Neuronal stem cell (in vitro differentiated cells): ENCODE measurements around the gene ELK4.

Experiments
- DNase-seq: peaks from one replicate; pipeline ENCODE4 v3.0.0-alpha.2; 2013; ENCODE audit warnings: low spot score
- H2AFZ ChIP-seq: one replicate; pipeline ENCODE4 v1.6.1; 2013; ENCODE audit warnings: mild to moderate bottlenecking, low read length, inconsistent platforms
- H2AK5ac ChIP-seq: 2 replicates; pipeline ENCODE4 v1.6.1; 2013; ENCODE audit warnings: low read depth, mild to moderate bottlenecking, inconsistent platforms, low read length, moderate library complexity, mixed read lengths
- H2BK120ac ChIP-seq: 2 replicates; pipeline ENCODE4 v1.6.1; 2013; ENCODE audit warnings: low read depth, mild to moderate bottlenecking, inconsistent platforms, low read length, moderate library complexity, mixed read lengths
- H2BK12ac ChIP-seq: one replicate; pipeline ENCODE4 v1.6.1; 2013; ENCODE audit warnings: low read length, inconsistent platforms
- H2BK15ac ChIP-seq: 2 replicates; pipeline ENCODE4 v1.6.1; 2013; ENCODE audit warnings: mild to moderate bottlenecking, low read length, inconsistent platforms, mixed read lengths
- H2BK5ac ChIP-seq: one replicate; pipeline ENCODE4 v1.6.1; 2013; ENCODE audit warnings: inconsistent platforms, mild to moderate bottlenecking, low read length, moderate library complexity
- H3K14ac ChIP-seq: one replicate; pipeline ENCODE4 v1.6.1; 2013; ENCODE audit warnings: low read length, inconsistent platforms
- H3K18ac ChIP-seq: 2 replicates; pipeline ENCODE4 v1.6.1; 2013; ENCODE audit warnings: low read length, inconsistent platforms
- H3K23ac ChIP-seq: 2 replicates; pipeline ENCODE4 v1.6.1; 2013; ENCODE audit warnings: low read depth, mild to moderate bottlenecking, mixed read lengths, low read length, inconsistent platforms; ENCODE audit not compliant: poor library complexity
- H3K27ac ChIP-seq: replicated peaks from 3 replicates; pipeline ENCODE4 v1.5.1; 2013; ENCODE audit warnings: low read length, inconsistent platforms
- H3K27me3 ChIP-seq, 3 experiments: 2 replicates each; pipeline ENCODE4 v1.6.1; 2013; ENCODE audit warnings: low read length in 3 of 3, mild to moderate bottlenecking in 2 of 3, inconsistent platforms in 1 of 3, low read depth in 1 of 3, mixed read lengths in 1 of 3, moderate library complexity in 1 of 3; ENCODE audit not compliant: control insufficient read depth in 3 of 3, insufficient read depth in 3 of 3
- H3K36me3 ChIP-seq, 2 donors: replicated peaks in 1 of 2; 2 replicates each; pipeline ENCODE4 v1.6.1; 2013; ENCODE audit warnings: low read length in 2 of 2; ENCODE audit not compliant: control insufficient read depth in 2 of 2, insufficient read depth in 2 of 2
- H3K4ac ChIP-seq: 2 replicates; pipeline ENCODE4 v1.6.1; 2013; ENCODE audit warnings: inconsistent platforms, mild to moderate bottlenecking, low read length, moderate library complexity
- H3K4me1 ChIP-seq, 2 donors: 1 replicate in 1 of 2; 2 replicates in 1 of 2; pipeline ENCODE4 v1.6.1; 2013; ENCODE audit warnings: low read length in 2 of 2, low read depth in 1 of 2; ENCODE audit not compliant: control insufficient read depth in 2 of 2, insufficient read depth in 1 of 2
- H3K4me2 ChIP-seq: one replicate; pipeline ENCODE4 v1.6.1; 2013; ENCODE audit warnings: mild to moderate bottlenecking, low read length, inconsistent platforms; ENCODE audit not compliant: insufficient read depth, poor library complexity, severe bottlenecking
- H3K4me3 ChIP-seq, 2 donors: 2 replicates each; pipeline ENCODE4 v1.5.1; 2013; ENCODE audit warnings: low read length in 2 of 2, mild to moderate bottlenecking in 2 of 2, inconsistent platforms in 1 of 2, moderate library complexity in 1 of 2
- H3K79me1 ChIP-seq: one replicate; pipeline ENCODE4 v1.6.1; 2013; ENCODE audit warnings: low read depth, mild to moderate bottlenecking, inconsistent platforms, low read length, moderate library complexity
- H3K9ac ChIP-seq: one replicate; pipeline ENCODE4 v1.6.1; 2013; ENCODE audit warnings: mild to moderate bottlenecking, low read depth, low read length, inconsistent platforms; ENCODE audit not compliant: poor library complexity
- H3K9me3 ChIP-seq, 2 donors: replicated peaks in 1 of 2; 2 replicates each; pipeline versions ENCODE3 to v1.6.1; 2013; ENCODE audit warnings: low read length in 2 of 2, mild to moderate bottlenecking in 2 of 2, inconsistent platforms in 1 of 2, low read depth in 1 of 2, mixed read lengths in 1 of 2, moderate library complexity in 1 of 2; ENCODE audit not compliant: control insufficient read depth in 2 of 2, insufficient read depth in 1 of 2
- H4K8ac ChIP-seq: one replicate; pipeline ENCODE4 v1.6.1; 2013; ENCODE audit warnings: low read depth, mild to moderate bottlenecking, inconsistent platforms, low read length, moderate library complexity
- H4K91ac ChIP-seq: one replicate; pipeline ENCODE4 v1.6.1; 2013; ENCODE audit warnings: low read length, low read depth, mild to moderate bottlenecking, inconsistent platforms; ENCODE audit not compliant: poor library complexity
- WGBS, 2 donors: extraction: QIAGEN DNeasy Blood & Tissue Kit; methylation state at CpG; one replicate each; pipeline ENCODE4 v1.1.7; 2013; ENCODE audit warnings: missing lambda C conversion rate in 2 of 2, mixed read lengths in 1 of 2; ENCODE audit not compliant: insufficient read length in 2 of 2, insufficient replicate concordance in 1 of 2; ENCODE audit errors: extremely low coverage in 2 of 2; 5-methylcytosine and 5-hydroxymethylcytosine counted together

Gene ELK4

DNA sequence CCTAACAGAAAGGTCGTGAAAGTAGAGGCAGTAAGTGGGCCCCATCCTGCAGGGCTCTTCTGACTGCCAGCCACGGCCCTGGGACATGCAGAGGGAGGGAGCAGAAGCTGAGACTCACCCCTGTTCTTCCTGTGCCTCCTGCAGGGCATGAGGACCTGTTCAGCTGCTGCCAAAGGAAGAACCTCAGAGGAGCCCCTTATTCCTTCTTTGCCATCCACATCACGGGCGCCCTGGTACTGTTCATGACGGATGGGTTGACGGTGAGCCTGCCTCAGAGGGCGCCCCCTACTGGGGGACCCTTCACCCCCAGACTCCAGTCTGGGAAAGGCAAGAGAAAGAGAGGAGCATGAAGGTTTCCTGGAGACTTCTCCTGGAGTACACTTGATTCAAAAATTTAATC lies 47.1 kb downstream of the ELK4 start:
- Histone ChIP-seq H3K23ac (no peak overlapping the region), H3K18ac (no peak overlapping the region), H3K4me3 (no peak overlapping the region), H4K91ac (no peak overlapping the region), H2BK15ac (no peak overlapping the region), H2BK5ac (no peak overlapping the region), H3K4ac (no peak overlapping the region), H2BK12ac (no peak overlapping the region), H3K14ac (no peak overlapping the region), H2AFZ (no peak overlapping the region), H2BK120ac (no peak overlapping the region), H4K8ac (no peak overlapping the region), H3K9me3 (no peaks in the 10 kb centered on the region), H3K27ac (no peak overlapping the region), H3K79me1 (no peaks in the 10 kb centered on the region), H3K9ac (no peak overlapping the region), H2AK5ac (no peak overlapping the region), H3K36me3 (no peaks in the 10 kb centered on the region), H3K27me3 (peaks cover 0 to 33% (median 0%) of the 10 kb centered on the region in 3 experiments), H3K4me2 (no peak overlapping the region), H3K4me1 (peaks cover 4 to 10% of the 10 kb centered on the region in 2 donors)
- no CpG with 5 or more reads among the region's 7 CpGs for WGBS, 2 donors
- no peak for DNase-seq

GRCh38 chr1:205583461-205584130 lies 48.2 kb downstream of the ELK4 start:
- H2AK5ac ChIP-seq, result no peak overlapping the region
- H4K8ac ChIP-seq, result no peak overlapping the region
- no peak overlapping the region for H3K9ac ChIP-seq
- H3K18ac ChIP-seq, result no peak overlapping the region
- H3K23ac ChIP-seq, result peak overlapping the region; percentile 22
- no peaks in the 10 kb centered on the region for H3K9me3 ChIP-seq
- no peak overlapping the region for H2BK12ac ChIP-seq
- no CpG with 5 or more reads among the region's 7 CpGs for WGBS, 2 donors
- H3K4me1 ChIP-seq, result peaks cover 4 to 14% of the 10 kb centered on the region in 2 donors
- H3K27me3 ChIP-seq, result peaks cover 0 to 44% (median 0%) of the 10 kb centered on the region in 3 experiments
- H3K14ac ChIP-seq, result no peak overlapping the region
- H2BK5ac ChIP-seq, result no peak overlapping the region
- H3K4ac ChIP-seq, result no peak overlapping the region
- no peaks in the 10 kb centered on the region for H3K79me1 ChIP-seq
- no peak overlapping the region for H3K27ac ChIP-seq
- DNase-seq, result no peak
- H2AFZ ChIP-seq, result no peak overlapping the region
- no peaks in the 10 kb centered on the region for H3K36me3 ChIP-seq
- no peak overlapping the region for H4K91ac ChIP-seq
- H2BK120ac ChIP-seq, result no peak overlapping the region
- no peak overlapping the region for H3K4me3 ChIP-seq
- no peak overlapping the region for H2BK15ac ChIP-seq
- no peak overlapping the region for H3K4me2 ChIP-seq

DNA sequence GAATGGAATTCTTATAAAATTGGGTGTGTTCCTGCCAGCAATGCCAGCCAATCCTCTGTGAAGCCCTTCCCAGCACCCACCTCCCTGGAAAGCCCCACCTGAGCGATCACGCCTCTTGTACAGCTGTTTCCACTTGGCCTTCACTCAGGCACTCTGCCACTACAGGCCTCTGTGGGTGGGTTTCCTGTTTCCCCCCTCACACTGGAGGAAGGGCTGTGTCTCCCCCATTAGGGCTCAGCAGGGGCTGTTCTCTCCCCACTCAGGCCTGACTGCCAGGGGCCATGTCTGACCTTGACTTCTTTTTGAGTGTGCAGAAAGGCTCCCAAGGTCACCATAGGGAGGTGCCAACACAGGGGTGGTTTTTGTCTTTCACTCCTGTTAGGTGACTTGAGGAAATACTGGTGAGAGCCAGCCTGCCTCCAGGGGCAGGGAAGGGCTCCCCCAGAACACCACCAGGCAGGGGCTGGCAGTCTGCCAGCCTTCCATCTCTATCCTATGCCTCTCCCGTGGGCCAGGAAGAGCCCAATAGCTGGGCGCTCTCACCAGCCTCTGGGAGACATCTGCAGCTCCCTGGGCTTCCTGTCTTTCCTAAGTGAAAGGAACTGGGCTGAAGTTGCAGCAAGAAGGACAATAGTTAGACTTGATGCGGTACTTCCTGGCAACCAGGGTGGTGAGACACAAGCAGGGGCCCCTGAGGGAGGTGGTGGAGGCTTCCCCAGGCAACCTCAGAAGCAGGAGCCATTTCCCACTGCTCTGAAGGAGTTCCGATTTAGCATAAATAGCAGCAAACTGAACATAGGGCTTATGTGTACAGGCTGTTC lies 49.1 kb downstream of the ELK4 start:
- no peak for DNase-seq

DNA sequence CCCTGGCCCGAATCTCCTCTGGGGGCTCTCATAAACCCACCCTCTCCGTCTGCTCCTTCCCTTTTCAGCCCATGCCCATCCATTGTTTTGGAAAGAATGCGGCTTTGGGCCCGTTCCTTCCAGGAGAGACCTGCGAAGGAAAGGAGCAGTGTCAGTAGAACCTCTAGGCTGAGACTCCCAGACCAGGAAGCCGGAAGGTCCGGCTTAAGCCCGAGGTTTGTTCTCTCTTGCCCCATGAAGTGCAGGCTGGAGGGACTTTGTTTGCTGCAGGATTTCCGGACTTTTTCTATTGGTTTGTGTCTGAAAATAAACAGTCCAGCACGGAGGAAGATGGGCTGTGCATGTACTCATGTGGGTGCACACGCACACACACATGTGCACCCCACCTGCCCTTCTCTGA lies 49.8 kb downstream of the ELK4 start:
- Histone ChIP-seq H2AFZ (no peak overlapping the region), H3K4me3 (no peak overlapping the region), H3K4me1 (peaks cover 4 to 14% of the 10 kb centered on the region in 2 donors), H3K36me3 (no peaks in the 10 kb centered on the region), H4K8ac (no peak overlapping the region), H3K9me3 (no peaks in the 10 kb centered on the region), H3K27ac (no peak overlapping the region), H3K14ac (no peak overlapping the region), H2BK5ac (no peak overlapping the region), H3K4ac (no peak overlapping the region), H2AK5ac (no peak overlapping the region), H2BK15ac (no peak overlapping the region), H3K79me1 (no peaks in the 10 kb centered on the region), H4K91ac (no peak overlapping the region), H3K23ac (no peak overlapping the region), H3K4me2 (no peak overlapping the region), H3K27me3 (peaks cover 0 to 60% (median 0%) of the 10 kb centered on the region in 3 experiments), H3K18ac (no peak overlapping the region), H2BK12ac (no peak overlapping the region), H3K9ac (no peak overlapping the region), H2BK120ac (no peak overlapping the region)
- WGBS, 2 donors, result no CpG with 5 or more reads among the region's 11 CpGs
- DNase-seq, result no peak

More for the DNA sequence above, 49.1 kb downstream of the ELK4 start:
- no CpG with 5 or more reads among the region's 6 CpGs for WGBS, 2 donors
- Histone ChIP-seq H3K14ac (no peak overlapping the region), H4K8ac (no peak overlapping the region), H2BK15ac (no peak overlapping the region), H2AFZ (no peak overlapping the region), H3K9me3 (no peaks in the 10 kb centered on the region), H3K18ac (no peak overlapping the region), H3K27me3 (peaks cover 0 to 53% (median 0%) of the 10 kb centered on the region in 3 experiments), H2AK5ac (no peak overlapping the region), H3K4me3 (no peak overlapping the region), H3K23ac (no peak overlapping the region), H3K27ac (no peak overlapping the region), H3K9ac (no peak overlapping the region), H4K91ac (no peak overlapping the region), H2BK120ac (no peak overlapping the region), H3K79me1 (no peaks in the 10 kb centered on the region), H3K4me1 (peaks cover 4 to 14% of the 10 kb centered on the region in 2 donors), H3K4me2 (no peak overlapping the region), H2BK12ac (no peak overlapping the region), H2BK5ac (no peak overlapping the region), H3K4ac (no peak overlapping the region), H3K36me3 (no peaks in the 10 kb centered on the region)
